ENCODE results near the gene SLIRP. TPM values are rescaled to one million over a fixed set of nuclear protein-coding genes. Genes with fewer than 3 reads are reported as not detected.
"Not testable (repeated sequence)": the region's sequence is repeated elsewhere in the genome, so short reads cannot be mapped to it uniquely, and the experiment has no call there.

Gene SLIRP
- 567 TPM for polyA plus RNA-seq (2012; ENCODE audit: insufficient read depth, insufficient read length)

DNA sequence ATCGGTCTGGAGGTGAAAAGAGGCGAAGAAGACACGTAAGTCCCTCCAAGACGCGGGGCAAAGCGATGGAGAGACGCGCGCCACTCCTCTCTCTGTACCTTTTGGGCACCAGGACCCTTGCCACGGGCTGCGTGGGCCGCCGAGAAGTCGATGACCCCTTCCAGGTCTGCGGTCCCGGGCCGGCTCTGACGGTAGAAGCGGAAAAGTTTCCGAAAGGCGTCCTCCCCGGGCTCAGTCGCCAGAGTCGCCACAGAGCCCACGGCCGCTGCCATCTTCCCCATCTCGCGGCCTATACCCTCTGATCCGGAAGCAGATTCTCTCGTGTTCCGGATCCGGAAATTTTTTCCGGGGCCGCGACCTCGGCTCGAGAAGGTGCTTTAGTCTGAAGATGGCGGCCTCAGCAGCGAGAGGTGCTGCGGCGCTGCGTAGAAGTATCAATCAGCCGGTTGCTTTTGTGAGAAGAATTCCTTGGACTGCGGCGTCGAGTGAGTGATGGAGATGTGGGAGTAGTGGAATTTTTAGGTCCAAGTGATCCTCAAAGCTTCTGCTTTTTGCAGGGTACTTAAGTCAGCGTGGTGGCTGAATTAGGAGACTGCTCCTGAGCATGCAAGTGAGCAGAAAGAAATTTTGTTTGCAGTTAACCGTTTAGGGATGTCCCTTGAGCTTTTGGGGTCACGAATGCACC, at the start of gene SLIRP, which contains the start of gene ALKBH1:
Gene SLIRP, plus strand, starts transcription at position 380 of the 685 bp plus-strand sequence. Its CDS starts 9 bp downstream, at position 389.
Gene ALKBH1, minus strand, starts transcription at position 300 of the 685 bp plus-strand sequence. Its CDS starts 19 bp downstream, at position 281.
- H3K4me3 ChIP-seq (ENCODE audit: low read length) = peak within 1 kb of the TSS; percentile 81
- peak; percentile 78 for DNase-seq (ENCODE audit: low read depth, low spot score)

DNA sequence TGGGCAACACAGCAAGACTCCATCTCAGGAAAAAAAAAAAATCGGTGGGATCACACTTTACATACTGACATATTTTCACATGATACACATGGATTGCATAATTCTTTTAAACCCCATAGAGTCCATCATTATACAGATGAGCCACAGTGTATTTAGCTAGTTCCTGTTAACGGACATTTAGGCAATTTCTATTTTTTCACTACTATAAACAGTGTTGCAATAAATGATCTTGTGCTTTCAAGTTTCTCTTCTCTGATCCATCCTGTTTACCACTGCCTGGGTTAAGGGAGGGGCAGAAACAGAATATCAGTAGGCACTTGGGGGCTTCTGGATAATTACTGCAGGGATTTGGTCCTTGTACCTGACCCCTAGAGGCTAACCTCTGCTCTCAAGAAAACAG, 48.1 kb upstream of the SLIRP start:
- no peak for DNase-seq (ENCODE audit: low read depth, low spot score)
- H3K4me3 ChIP-seq (ENCODE audit: low read length) = no peak overlapping the region

DNA sequence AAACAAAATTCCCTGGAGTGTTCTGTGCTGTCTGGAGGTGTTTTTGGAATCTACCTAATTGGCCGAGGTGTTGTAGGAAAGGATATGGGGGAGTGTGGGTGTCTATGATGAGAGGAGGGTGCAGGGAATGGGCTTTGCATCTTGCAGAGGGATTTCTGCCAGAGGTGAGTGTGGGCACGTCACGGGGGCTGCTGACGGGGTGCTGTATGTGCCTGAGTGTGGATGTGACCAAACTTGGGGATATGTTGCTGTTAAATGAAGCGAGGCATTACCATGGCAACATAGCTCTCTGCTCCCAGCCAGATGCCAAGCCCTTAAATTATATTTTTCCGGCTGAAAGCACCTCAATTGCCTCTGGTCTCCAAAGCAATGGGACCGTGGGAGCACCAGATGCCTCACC, 47.1 kb upstream of the SLIRP start:
- DNase-seq (ENCODE audit: low read depth, low spot score) = no peak
- no peak overlapping the region for H3K4me3 ChIP-seq (ENCODE audit: low read length)

DNA sequence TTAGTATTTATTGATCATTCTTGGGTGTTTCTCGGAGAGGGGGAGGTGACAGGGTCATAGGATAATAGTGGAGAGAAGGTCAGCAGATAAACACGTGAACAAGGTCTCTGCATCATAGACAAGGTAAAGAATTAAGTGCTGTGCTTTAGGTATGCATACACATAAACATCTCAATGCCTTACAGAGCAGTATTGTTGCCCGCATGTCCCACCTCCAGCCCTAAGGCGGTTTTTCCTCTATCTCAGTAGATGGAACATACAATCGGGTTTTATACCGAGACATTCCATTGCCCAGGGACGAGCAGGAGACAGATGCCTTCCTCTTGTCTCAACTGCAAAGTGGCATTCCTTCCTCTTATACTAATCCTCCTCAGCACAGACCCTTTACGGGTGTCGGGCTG, 46.3 kb upstream of the SLIRP start:
- not testable (repeated sequence) for DNase-seq (ENCODE audit: low read depth, low spot score); H3K4me3 ChIP-seq (ENCODE audit: low read length)

DNA sequence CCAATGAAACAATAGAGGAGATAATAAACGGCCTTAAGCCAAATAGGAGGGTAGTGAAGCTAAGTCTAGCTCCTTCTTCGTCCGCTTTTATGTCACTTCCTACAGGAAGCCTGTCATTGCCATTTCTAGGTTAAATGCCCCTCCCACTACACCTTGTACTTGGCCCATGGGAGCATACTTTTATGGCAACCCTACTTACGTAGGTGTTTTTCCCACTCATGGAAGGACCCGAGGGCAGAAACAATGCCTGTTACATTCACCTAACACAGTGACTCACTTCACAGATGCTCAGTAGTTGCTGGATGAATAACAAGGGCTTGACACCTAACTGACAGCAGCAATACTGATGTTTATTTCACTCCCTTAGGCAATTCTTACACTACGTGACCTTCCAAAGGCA, 44.6 kb upstream of the SLIRP start:
- H3K4me3 ChIP-seq (ENCODE audit: low read length) = no peak overlapping the region
- DNase-seq (ENCODE audit: low read depth, low spot score) = no peak

DNA sequence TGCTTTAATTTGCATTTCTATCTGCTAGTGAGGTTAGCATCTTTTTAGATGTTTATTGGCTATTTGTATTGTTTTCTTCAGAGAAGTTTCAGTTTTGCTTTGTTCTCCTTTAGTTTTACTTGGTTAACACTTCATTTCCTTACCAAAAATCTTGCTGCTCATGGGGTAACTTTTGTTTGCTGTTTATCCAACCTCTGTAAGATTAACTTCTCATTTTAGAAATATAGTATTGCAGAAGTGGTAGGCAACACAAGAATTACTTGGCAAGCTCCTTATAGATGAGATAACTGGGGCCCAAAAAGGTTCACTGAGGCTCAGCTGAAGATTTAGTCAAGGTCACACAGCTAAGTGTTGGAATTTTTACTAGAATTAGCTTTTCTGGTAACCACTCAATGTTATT, 40.6 kb upstream of the SLIRP start:
- no peak for DNase-seq (ENCODE audit: low read depth, low spot score)
- no peak overlapping the region for H3K4me3 ChIP-seq (ENCODE audit: low read length)

DNA sequence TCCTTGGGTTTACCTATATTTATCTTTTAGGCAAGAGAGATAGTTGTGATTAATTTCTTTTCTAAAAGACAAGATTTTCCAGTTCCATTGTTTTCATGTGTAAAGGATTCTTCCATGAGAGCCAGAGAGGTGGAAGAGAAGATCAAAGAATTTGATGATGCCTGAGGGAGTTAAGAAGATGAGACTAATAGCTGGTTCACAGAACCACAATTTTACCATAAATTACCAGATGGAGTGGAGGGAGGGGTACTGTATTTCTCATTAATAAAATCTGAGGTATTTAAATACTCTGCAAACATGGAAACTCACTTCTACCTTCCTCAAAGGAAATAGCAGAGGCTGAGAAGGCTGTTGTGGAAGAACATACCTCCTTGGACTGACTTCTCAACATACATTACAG, 34.7 kb upstream of the SLIRP start:
- no peak for DNase-seq (ENCODE audit: low read depth, low spot score)
- H3K4me3 ChIP-seq (ENCODE audit: low read length) = no peak overlapping the region

DNA sequence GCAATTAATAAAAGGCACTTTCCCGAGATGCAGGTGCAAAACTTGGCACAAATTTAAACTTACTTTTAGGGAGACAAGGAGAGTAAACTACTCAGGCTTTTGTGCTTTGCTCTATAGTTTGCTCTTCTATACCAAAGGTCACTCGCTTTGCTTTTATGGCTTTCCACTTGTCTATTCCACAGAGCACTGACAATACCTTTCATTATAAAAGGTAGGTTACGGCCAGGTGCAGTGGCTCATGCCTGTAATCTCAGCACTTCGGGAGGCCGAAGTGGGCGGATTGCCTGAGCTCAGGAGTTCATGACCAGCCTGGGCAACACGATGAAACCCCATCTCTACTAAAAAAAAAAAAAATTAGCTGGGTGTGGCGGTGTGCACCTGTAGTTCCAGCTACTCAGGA, 33.0 kb upstream of the SLIRP start:
- no peak for DNase-seq (ENCODE audit: low read depth, low spot score)
- H3K4me3 ChIP-seq (ENCODE audit: low read length) = no peak overlapping the region

DNA sequence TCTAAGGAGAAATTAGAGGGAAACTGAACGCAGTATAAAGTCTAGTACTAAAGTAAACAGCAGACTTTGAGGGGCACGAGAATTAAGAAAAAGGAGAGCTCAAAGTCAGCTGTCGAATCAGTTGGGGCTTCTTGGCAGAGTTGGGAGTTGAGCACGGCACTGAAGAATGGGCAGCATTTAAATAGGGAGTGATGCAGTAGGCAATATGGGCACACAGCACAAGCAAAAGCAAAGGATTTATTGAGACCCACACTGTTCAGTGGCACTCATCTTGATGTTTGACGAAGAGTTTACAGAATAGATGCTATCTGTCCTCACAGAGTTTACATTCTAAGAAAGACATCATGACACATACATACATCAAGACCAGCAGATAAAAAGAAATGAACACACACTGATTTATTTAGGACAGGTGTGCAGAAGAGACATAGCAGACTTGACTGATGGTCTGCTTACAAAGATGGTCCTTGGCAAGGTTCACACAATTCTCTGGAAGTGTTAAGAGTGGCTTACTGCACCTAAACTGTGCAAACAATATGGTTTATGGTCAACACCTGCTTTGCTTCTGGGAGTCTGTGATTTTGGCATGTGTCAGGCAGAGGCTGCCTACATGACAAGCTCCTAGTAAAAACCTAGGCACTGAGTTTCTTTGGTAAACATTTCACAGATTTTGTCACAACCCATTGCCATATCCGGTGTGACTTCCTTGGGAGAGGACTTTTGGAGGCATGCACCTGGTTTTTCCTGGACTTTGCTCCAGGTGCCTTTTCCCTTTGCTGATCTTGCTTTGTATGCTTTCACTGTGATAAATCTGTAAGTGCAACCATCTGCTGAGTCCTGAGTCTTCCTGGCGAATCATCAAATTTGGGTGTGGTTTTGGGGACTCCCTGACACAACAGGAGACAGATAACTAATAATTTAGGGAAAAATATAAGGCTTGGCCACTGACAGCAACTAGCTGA, 26.4 kb upstream of the SLIRP start:
- no peak overlapping the region for H3K4me3 ChIP-seq (ENCODE audit: low read length)
- DNase-seq (ENCODE audit: low read depth, low spot score) = no peak

DNA sequence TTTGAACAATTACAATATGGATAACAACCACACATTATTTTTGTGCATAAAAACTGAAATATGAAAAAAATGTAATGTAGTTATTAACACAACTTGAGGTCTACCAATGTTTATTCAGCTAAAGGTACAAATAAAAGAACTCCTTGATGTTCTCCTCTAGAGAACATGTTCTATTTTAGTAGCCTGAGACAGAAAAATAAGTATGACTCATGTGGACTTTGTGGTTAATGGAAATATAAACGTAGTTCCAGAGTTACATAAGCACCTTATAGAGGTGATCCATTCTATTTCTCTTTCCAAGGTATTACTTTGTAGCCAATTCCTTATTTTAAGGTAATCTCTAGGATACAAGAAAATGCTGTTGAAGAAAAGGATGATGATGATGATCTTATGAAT, 25.7 kb upstream of the SLIRP start:
- DNase-seq (ENCODE audit: low read depth, low spot score) = no peak
- H3K4me3 ChIP-seq (ENCODE audit: low read length) = no peak overlapping the region

DNA sequence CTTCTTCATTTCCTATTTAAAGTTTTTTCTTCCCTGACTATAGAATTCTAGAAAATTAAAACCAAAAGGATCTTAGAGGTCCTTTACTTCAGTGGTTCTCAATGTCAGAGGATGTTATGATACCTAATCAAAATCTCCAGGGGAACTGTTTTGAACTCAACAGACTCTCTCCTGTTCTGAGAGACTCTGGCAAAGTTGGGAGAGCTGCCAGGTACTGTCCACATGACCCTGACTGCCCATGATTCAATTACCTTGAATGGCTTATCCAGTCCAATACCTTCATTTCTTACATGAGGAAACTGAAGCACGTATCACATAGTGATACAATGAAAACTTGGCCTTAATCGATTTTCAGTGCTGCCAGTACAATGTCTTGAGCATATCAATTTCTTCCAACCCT, 16.6 kb upstream of the SLIRP start:
- no peak for DNase-seq (ENCODE audit: low read depth, low spot score)
- no peak overlapping the region for H3K4me3 ChIP-seq (ENCODE audit: low read length)

DNA sequence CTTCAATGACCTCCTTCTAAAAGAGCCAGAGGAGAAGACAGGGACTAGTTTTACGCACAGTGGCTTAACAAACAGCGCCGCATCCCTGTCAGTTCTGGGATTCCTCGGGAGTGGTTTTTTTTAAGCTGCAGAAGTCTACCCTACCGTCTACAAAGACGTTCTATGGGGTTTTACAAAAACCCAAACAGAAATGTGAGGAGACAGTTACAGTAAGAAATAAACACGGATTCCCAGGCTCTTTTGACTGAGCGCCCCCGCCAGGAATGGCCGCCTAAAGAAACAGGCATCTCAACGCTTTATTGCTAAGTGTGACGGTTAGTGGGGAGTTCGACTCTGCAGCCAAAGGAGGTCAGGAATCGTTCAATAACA, 564 bp upstream of the SLIRP start:
- no peak for DNase-seq (ENCODE audit: low read depth, low spot score)
- peak overlapping the region; percentile 81 for H3K4me3 ChIP-seq (ENCODE audit: low read length)

DNA sequence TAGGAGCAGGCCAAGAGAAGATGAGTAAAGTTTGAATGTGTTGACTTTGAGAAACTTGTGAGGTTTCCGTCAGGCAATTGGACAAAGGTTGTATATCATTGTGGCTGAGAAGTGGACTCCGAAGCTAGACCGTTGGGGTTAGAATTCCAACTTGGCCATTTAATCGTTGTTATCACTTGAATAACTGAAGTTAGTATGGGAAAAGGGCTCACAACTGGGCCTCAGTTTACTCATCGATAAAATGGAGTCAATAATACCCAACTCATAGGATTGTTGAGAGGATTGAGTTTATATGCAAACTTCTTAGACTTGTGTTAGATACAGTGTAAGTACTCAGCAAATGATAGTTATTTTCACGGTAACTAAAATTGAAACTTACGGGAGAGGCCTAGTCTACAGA, 846 bp downstream of the SLIRP start:
- DNase-seq (ENCODE audit: low read depth, low spot score) = no peak
- H3K4me3 ChIP-seq (ENCODE audit: low read length) = peak overlapping the region; percentile 81

DNA sequence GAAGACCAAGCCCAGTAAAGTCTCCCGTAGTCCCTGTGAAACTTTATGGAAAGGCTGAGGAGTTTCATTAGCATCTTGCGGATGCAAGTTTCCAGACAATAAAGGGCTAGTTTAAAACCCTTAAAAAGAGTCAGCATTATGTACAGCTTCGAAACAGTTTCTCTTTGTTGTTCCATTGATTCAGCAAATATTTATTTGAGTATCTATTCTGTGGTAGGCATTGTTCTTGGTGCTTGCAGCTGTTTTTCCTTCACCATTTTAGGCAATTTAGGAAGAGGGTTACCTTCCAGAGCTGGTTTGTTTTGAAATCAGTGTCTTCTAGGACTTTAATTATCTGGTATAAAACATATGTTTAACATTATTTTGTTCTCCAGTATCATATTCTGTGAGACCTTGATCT, 1.5 kb downstream of the SLIRP start:
- DNase-seq (ENCODE audit: low read depth, low spot score) = no peak
- peak overlapping the region; percentile 81 for H3K4me3 ChIP-seq (ENCODE audit: low read length)

DNA sequence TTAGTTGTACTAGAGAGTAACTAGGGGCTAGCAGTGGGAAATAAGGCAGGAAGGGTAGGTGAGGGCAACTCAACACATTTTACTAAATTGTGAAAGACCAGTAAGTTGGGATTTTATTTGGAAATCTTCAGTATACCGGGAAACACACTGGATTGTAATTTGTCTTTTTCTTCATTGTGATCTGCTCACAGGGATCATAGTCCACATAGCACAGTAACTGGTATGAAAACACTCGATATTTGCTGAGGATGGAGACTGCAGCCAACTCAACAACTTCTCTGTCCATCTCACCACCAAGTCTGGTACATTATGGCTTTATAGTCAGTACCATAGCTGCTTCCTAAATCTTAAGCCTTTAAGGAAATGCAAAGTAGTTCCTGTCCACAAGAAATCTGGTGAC, 2.5 kb downstream of the SLIRP start:
- no peak for DNase-seq (ENCODE audit: low read depth, low spot score)
- H3K4me3 ChIP-seq (ENCODE audit: low read length) = no peak overlapping the region

DNA sequence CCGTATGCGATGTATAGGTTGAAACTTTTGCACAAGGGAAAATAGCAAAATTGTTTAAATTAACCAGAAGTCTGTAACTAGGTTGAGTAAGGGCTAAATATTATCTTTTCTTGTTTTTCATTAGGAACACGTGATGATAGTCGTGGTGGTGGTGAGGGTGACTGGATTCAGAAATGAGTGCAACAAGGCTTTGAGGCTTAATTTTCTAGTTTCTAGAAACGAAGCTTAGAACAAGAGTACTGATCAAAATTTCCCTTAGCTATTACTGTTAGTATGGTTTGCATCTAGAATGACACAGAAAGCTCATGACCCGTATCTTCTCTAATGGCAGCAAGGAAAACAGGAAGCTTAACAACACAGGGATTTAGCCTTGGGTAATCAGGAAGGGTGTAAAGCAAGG, 7.0 kb downstream of the SLIRP start:
- no peak overlapping the region for H3K4me3 ChIP-seq (ENCODE audit: low read length)
- DNase-seq (ENCODE audit: low read depth, low spot score) = no peak

DNA sequence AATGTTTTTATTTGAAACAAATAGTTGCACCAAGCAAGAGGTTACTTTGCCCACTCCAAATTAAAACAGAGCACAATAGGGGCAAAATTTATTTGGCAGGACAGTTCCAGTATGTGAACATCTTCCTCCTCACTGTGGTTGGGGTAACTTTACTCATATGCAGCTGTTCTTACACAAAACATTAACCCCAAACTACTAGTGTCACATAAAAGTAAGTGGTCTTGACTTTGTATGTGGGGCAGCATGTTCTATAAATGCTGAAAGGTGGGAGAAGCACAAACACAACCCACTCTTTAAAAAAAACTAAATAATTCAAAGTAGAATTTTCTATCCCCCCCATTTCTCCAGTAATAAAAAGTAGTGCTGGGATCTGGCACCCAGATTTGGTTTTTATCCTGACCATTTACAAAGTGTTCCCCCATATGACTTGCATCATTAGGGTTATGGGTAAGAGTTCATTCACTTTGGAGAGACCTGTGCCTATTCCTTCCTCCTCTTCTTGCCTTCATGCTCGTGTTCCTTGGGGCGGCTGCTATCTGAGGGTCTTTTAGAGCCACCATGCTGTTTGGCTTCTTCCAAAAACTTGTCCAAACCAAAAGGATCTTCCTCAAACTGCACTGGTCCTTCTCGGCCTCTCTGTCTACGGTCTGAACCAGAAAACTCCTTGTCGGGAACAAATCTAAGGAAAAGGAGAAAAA, 9.9 kb downstream of the SLIRP start:
- no peak overlapping the region for H3K4me3 ChIP-seq (ENCODE audit: low read length)
- DNase-seq (ENCODE audit: low read depth, low spot score) = no peak

DNA sequence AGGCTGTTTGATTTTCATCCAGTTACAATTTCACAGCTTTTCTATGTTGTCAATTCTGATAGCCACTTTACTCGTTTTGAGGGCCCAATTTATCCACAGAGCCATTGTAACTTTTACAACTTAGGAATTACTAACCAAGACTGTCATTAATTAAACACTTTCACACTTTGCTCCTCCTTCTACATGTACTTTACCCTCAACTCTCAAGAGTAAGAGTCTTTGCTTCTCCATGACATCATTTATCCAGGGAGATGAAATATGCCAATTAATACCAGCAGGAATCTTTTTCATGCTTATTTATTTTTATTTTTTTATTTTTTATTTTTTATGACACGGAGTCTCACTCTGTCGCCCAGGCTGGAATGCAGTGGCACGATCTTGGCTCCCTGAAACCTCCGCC, 13.5 kb downstream of the SLIRP start:
- DNase-seq (ENCODE audit: low read depth, low spot score) = no peak
- no peak overlapping the region for H3K4me3 ChIP-seq (ENCODE audit: low read length)

DNA sequence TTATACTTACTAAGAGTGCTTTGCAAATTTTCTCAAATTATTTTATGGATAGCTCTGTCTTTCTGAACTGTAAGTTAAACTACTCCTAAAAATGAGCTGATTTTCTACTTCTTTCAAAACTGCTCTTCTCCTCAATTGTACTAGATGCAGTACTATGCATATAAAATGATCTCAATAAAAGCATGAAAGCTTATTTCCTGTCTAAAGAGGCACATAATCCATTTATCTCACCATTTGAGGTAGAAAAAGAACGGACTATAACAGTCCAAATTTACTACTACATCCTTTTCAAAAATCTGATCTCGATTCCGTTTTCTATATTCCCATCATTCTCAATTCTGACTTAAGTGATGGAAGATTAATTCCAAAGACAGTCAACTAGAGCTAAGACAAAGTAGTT, 14.4 kb downstream of the SLIRP start:
- H3K4me3 ChIP-seq (ENCODE audit: low read length) = no peak overlapping the region
- no peak for DNase-seq (ENCODE audit: low read depth, low spot score)

DNA sequence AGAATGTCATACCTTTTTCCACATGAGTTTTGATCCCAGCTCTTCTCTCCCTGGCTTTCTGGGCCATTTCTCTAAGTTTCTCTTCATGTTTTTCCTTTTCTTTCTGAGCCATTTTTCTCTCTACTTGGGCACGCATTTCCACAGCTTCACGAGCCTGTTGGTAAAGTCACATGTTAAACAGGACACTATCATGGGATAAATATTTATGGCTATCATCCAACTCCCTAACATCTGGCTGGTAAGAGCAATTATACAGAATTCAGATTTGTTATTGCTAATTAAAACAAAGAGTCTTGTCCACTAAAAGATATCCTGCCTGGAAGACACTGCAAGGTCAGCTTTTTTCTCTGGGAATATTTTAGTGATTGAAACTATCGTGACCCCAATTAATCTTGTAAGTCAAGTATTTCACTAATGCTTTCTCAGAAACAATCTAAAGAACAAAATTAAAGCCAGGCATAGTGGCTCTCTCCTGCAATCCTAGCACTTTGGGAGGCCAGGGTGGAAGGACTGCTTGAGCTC, 23.1 kb downstream of the SLIRP start:
- no peak for DNase-seq (ENCODE audit: low read depth, low spot score)
- H3K4me3 ChIP-seq (ENCODE audit: low read length) = no peak overlapping the region
